Activated CD4-positive, CD25-positive, alpha-beta regulatory T cell treated with anti-CD3 and anti-CD28 coated beads, Interleukin-2, amount 50 U/mL, for 24 hours (primary cell): ENCODE results near the gene CSGALNACT2.
A peak's percentile ranks its signal among the peaks of the same experiment; 100 is the strongest.
"Not testable (repeated sequence)": the region's sequence is repeated elsewhere in the genome, so short reads cannot be mapped to it uniquely, and the experiment has no call there.

Experiments used
- ATAC-seq, 2 donors: fragments of 150-1000 bp; cut with Tn5 transposase; one replicate each; pipeline ENCODE4 v1.10.0; 2021; ENCODE audit warnings: mild to moderate bottlenecking in 1 of 2, moderate library complexity in 1 of 2

CSGALNACT2 gene

GRCh38 chr10:43138021-43138756 is at the start of gene CSGALNACT2:
Gene CSGALNACT2 (plus strand): TSS chr10:43138445. CDS start chr10:43155150, 16,705 bp downstream.
- peak; percentile 63 to 65 for ATAC-seq

GRCh38 chr10:43089519-43089918 is 48.7 kb upstream of the CSGALNACT2 start:
- no peak for ATAC-seq

GRCh38 chr10:43090188-43090587 is 48.1 kb upstream of the CSGALNACT2 start:
- ATAC-seq: no peak

- no peak for ATAC-seq
Observed at GRCh38 chr10:43090664-43091063, 47.6 kb upstream of the CSGALNACT2 start.

- no peak for ATAC-seq
Observed at GRCh38 chr10:43091846-43092245, 46.4 kb upstream of the CSGALNACT2 start.

- no peak for ATAC-seq
Observed at GRCh38 chr10:43093423-43094076, 44.7 kb upstream of the CSGALNACT2 start.

- ATAC-seq: no peak
Observed at GRCh38 chr10:43094085-43094484, 44.2 kb upstream of the CSGALNACT2 start.

- ATAC-seq: not testable (repeated sequence)
Observed at GRCh38 chr10:43099339-43099738, 38.9 kb upstream of the CSGALNACT2 start.

- no peak for ATAC-seq
Observed at GRCh38 chr10:43099928-43100327, 38.3 kb upstream of the CSGALNACT2 start.

- ATAC-seq: no peak
Observed at GRCh38 chr10:43100366-43100765, 37.9 kb upstream of the CSGALNACT2 start.

- no peak for ATAC-seq
Observed at GRCh38 chr10:43102063-43102828, 36.0 kb upstream of the CSGALNACT2 start.

GRCh38 chr10:43105102-43105955 is 32.9 kb upstream of the CSGALNACT2 start:
- ATAC-seq: peak; percentile 88 to 90

GRCh38 chr10:43105956-43106229 is 32.4 kb upstream of the CSGALNACT2 start:
- ATAC-seq: no peak

- ATAC-seq: no peak
Observed at GRCh38 chr10:43106256-43107091, 31.8 kb upstream of the CSGALNACT2 start.

- ATAC-seq: no peak
Observed at GRCh38 chr10:43108951-43109350, 29.3 kb upstream of the CSGALNACT2 start.

- ATAC-seq: no peak
Observed at GRCh38 chr10:43109671-43110249, 28.5 kb upstream of the CSGALNACT2 start.

- ATAC-seq: no peak
Observed at GRCh38 chr10:43110338-43111071, 27.7 kb upstream of the CSGALNACT2 start.

GRCh38 chr10:43111101-43111500 is 27.1 kb upstream of the CSGALNACT2 start:
- no peak for ATAC-seq

GRCh38 chr10:43111921-43112607 is 26.2 kb upstream of the CSGALNACT2 start:
- no peak for ATAC-seq

- no peak for ATAC-seq
Observed at GRCh38 chr10:43112608-43112961, 25.7 kb upstream of the CSGALNACT2 start.
